SK-N-SH (cell line): Measurements from ENCODE around the gene CMTM8. TPM values are rescaled to one million over a fixed set of nuclear protein-coding genes. Genes with fewer than 3 reads are reported as not detected.
A peak's percentile ranks its signal among the peaks of the same experiment; 100 is the strongest.

ENCODE experiments used
- CTCF ChIA-PET: fragments of 300-600, 350-600 bp; formaldehyde crosslinking; extraction: SDS; loops from one replicate; lab custom pipeline; 2021; lab: Yijun Ruan, JAX
- POLR2A ChIA-PET: fragments of 350-600 bp; sonication (Branson Sonifier 250); formaldehyde crosslinking; extraction: SDS; loops from one replicate; lab custom pipeline; 2020; ENCODE audit warnings: antibody characterized with exemption, inconsistent platforms; lab: Yijun Ruan, JAX
- DNase-seq: peaks from one replicate; pipeline ENCODE4 v3.0.0; 2012
- H2AFZ ChIP-seq: fragments of 200-600 bp; sonication (generic); 2 replicates; pipeline ENCODE4 v1.8.1; 2016; ENCODE audit warnings: antibody characterized with exemption, mild to moderate bottlenecking, low read depth
- H3F3A ChIP-seq: fragments of 200-600 bp; sonication (generic); replicated peaks from 2 replicates; pipeline ENCODE3; 2016; ENCODE audit warnings: antibody characterized with exemption, mild to moderate bottlenecking; ENCODE audit not compliant: insufficient read depth
- H3K27ac ChIP-seq, 2 experiments: fragments of 200-500 bp in 1 of 2; fragments of 200-600 bp in 1 of 2; sonication (Bioruptor generic) in 1 of 2; sonication (generic), shearing (Covaris generic) in 1 of 2; 2 replicates each; pipeline versions ENCODE4 v1.5.1 to v1.6.1; 2014 to 2016; ENCODE audit warnings: low read depth in 2 of 2, inconsistent platforms in 1 of 2, low read length in 1 of 2, mild to moderate bottlenecking in 1 of 2, mixed read lengths in 1 of 2
- H3K27me3 ChIP-seq: fragments of 200-600 bp; sonication (generic), shearing (Covaris generic); 2 replicates; pipeline ENCODE4 v1.6.1; 2016; ENCODE audit warnings: mixed run types; ENCODE audit not compliant: insufficient read depth
- H3K36me3 ChIP-seq, 2 experiments: fragments of 200-500 bp in 1 of 2; fragments of 200-600 bp in 1 of 2; sonication (Bioruptor generic) in 1 of 2; sonication (generic) in 1 of 2; replicated peaks in 1 of 2; 2 replicates each; pipeline versions ENCODE3 to v1.5.1; 2014 to 2016; ENCODE audit warnings: low read length in 1 of 2, mild to moderate bottlenecking in 1 of 2; ENCODE audit not compliant: insufficient read depth in 2 of 2, control insufficient read depth in 1 of 2
- H3K4me1 ChIP-seq, 2 experiments: fragments of 200-500 bp in 1 of 2; fragments of 200-600 bp in 1 of 2; sonication (Bioruptor generic) in 1 of 2; sonication (generic), shearing (Covaris generic) in 1 of 2; 2 replicates each; pipeline versions ENCODE4 v1.5.1 to v1.6.1; 2014 to 2016; ENCODE audit warnings: low read depth in 1 of 2, low read length in 1 of 2, mixed run types in 1 of 2; ENCODE audit not compliant: insufficient read depth in 2 of 2, control insufficient read depth in 1 of 2
- H3K4me2 ChIP-seq: fragments of 200-600 bp; sonication (generic), shearing (Covaris generic); 2 replicates; pipeline ENCODE4 v1.6.1; 2017; ENCODE audit warnings: mixed run types
- H3K4me3 ChIP-seq, 2 experiments: fragments of 200-500 bp in 1 of 2; fragments of 200-600 bp in 1 of 2; sonication (Bioruptor generic) in 1 of 2; sonication (generic), shearing (Covaris generic) in 1 of 2; 2 replicates each; pipeline versions ENCODE4 v1.5.1 to v1.8.1; 2014 to 2016; ENCODE audit warnings: low read depth in 2 of 2, inconsistent platforms in 1 of 2, low read length in 1 of 2, mild to moderate bottlenecking in 1 of 2, mixed read lengths in 1 of 2, moderate library complexity in 1 of 2
- H3K79me2 ChIP-seq: fragments of 200-600 bp; sonication (generic); 2 replicates; pipeline ENCODE4 v1.8.1; 2017; ENCODE audit warnings: mild to moderate bottlenecking; ENCODE audit not compliant: insufficient read depth
- H3K9ac ChIP-seq: fragments of 200-600 bp; sonication (generic); 2 replicates; pipeline ENCODE4 v1.6.1; 2017; ENCODE audit warnings: mixed run types
- H3K9me2 ChIP-seq: fragments of 200-600 bp; sonication (generic); 2 replicates; pipeline ENCODE4 v1.6.1; 2017; ENCODE audit warnings: mixed run types
- H3K9me3 ChIP-seq: fragments of 200-600 bp; sonication (generic); 2 replicates; pipeline ENCODE4 v1.6.1; 2017; ENCODE audit warnings: mixed run types, mild to moderate bottlenecking, moderate library complexity
- H4K20me1 ChIP-seq: fragments of 200-600 bp; sonication (generic); 2 replicates; pipeline ENCODE4 v1.6.1; 2017; ENCODE audit warnings: mild to moderate bottlenecking, mixed run types; ENCODE audit not compliant: insufficient read depth
- CHD2 ChIP-seq: fragments of 150-350 bp; IDR thresholded peaks from 2 replicates; pipeline ENCODE4 v1.6.1; 2018; ENCODE audit warnings: low read length; ENCODE audit not compliant: partially characterized antibody
- CTCF ChIP-seq: fragments of 200-600 bp; sonication (generic); IDR thresholded peaks from 2 replicates; pipeline ENCODE4 v1.6.1; 2017; ENCODE audit warnings: antibody characterized with exemption, mild to moderate bottlenecking, moderate library complexity
- EP300 ChIP-seq, 2 experiments: IDR thresholded peaks; 2 replicates each; pipeline versions ENCODE4 v1.4.0 to v1.6.1; 2012; ENCODE audit warnings: borderline replicate concordance in 1 of 2, low read depth in 1 of 2, low read length in 1 of 2
- FOXM1 ChIP-seq: IDR thresholded peaks from 2 replicates; pipeline ENCODE4 v1.4.0; 2012; ENCODE audit warnings: low read depth, mild to moderate bottlenecking
- GABPA ChIP-seq: IDR thresholded peaks from 2 replicates; pipeline ENCODE4 v1.4.0; 2012; ENCODE audit warnings: low read depth, mild to moderate bottlenecking
- MEF2A ChIP-seq: IDR thresholded peaks from 2 replicates; pipeline ENCODE4 v1.4.0; 2012; ENCODE audit warnings: low read depth, borderline replicate concordance
- NRF1 ChIP-seq: IDR thresholded peaks from 2 replicates; pipeline ENCODE4 v1.6.1; 2012; ENCODE audit warnings: low read depth, mild to moderate bottlenecking, low read length
- PBX3 ChIP-seq: IDR thresholded peaks from 2 replicates; pipeline ENCODE4; 2012
- POLR2AphosphoS5 ChIP-seq: IDR thresholded peaks from 2 replicates; pipeline ENCODE4 v1.6.1; 2012; ENCODE audit warnings: low read depth, low read length
- REST ChIP-seq: IDR thresholded peaks from 2 replicates; pipeline ENCODE4 v1.6.1; 2012; ENCODE audit warnings: mild to moderate bottlenecking, low read depth, low read length, moderate library complexity
- RFX5 ChIP-seq: IDR thresholded peaks from 2 replicates; pipeline ENCODE4 v1.6.1; 2012; ENCODE audit warnings: mild to moderate bottlenecking, improper control_type of control experiment, low read length
- SIN3A ChIP-seq: IDR thresholded peaks from 2 replicates; pipeline ENCODE4 v1.6.1; 2012; ENCODE audit warnings: low read depth, mild to moderate bottlenecking, low read length, moderate library complexity, borderline replicate concordance
- TEAD4 ChIP-seq: IDR thresholded peaks from 2 replicates; pipeline ENCODE4 v1.4.0; 2012; ENCODE audit warnings: mild to moderate bottlenecking, borderline replicate concordance; ENCODE audit not compliant: insufficient read depth
- USF1 ChIP-seq: IDR thresholded peaks from 2 replicates; pipeline ENCODE4 v1.4.0; 2012; ENCODE audit warnings: low read depth, borderline replicate concordance
- USF2 ChIP-seq: fragments of 150-350 bp; IDR thresholded peaks from 2 replicates; pipeline ENCODE4 v1.6.1; 2017; ENCODE audit warnings: antibody characterized with exemption, low read length, low read depth, borderline replicate concordance
- YY1 ChIP-seq: IDR thresholded peaks from 2 replicates; pipeline ENCODE4 v1.4.0; 2012; ENCODE audit warnings: low read depth, mild to moderate bottlenecking
- WGBS: methylation state at CpG from one replicate; pipeline ENCODE4 v1.1.6; 2017; ENCODE audit warnings: low lambda C conversion rate; 5-methylcytosine and 5-hydroxymethylcytosine counted together
- polyA plus RNA-seq, 3 experiments: library from polyadenylated mRNA; depleted of rRNA; stranded (reverse); fragments of >200 nt; gene quantifications; 2 replicates each; pipeline ENCODE4 v1.2.3, GENCODE V29; 2012

The CMTM8 gene
- polyA plus RNA-seq, 1 of the 3 experiments (the other 2 are of a cell fraction), result 9.7 TPM

GRCh38 chr3:32401556-32402081 lies 163.1 kb downstream of the CMTM8 start (continued):
- TF ChIP-seq TEAD4, result peak; percentile 28; the same call in 1 of the 2 replicates
- no peak for TF ChIP-seq CHD2
- TF ChIP-seq NRF1, result no peak; the same call in 1 of the 2 replicates
- TF ChIP-seq YY1, result peak; percentile 42; the same call in 1 of the 2 replicates
- TF ChIP-seq POLR2AphosphoS5, result peak; percentile 63
- TF ChIP-seq REST, result 0 out of 2 replicates have a peak, but pooled peaks have one; percentile 12
- peak; percentile 9; the same call in 1 of the 2 replicates for TF ChIP-seq PBX3
- no peak for TF ChIP-seq RFX5
- TF ChIP-seq USF1, result no peak
- no peak for TF ChIP-seq CTCF
- TF ChIP-seq MEF2A, result no peak
- TF ChIP-seq FOXM1, result no peak
- TF ChIP-seq GABPA, result peak; percentile 58

- 95% methylated on average over 3 of the region's 3 CpGs for WGBS
- no peak overlapping the region for H3K4me3 ChIP-seq
- H3K36me3 ChIP-seq, result no peaks in the 10 kb centered on the region
- peaks cover 77% of the 10 kb centered on the region for H3K79me2 ChIP-seq
- H4K20me1 ChIP-seq, result no peaks in the 10 kb centered on the region
- no peak overlapping the region for H2AFZ ChIP-seq
- H3K9me2 ChIP-seq, result no peaks in the 10 kb centered on the region
- peaks cover 7% of the 10 kb centered on the region for H3F3A ChIP-seq
- ChIA-PET CTCF (interaction anchor here (1.5 to 1.8 kb wide), 2 partner anchors 64 to 228 kb away, joined by 3 to 6 read pairs; no protein-coding TSS in a partner anchor), POLR2A (no interaction called here)
- no peaks in the 10 kb centered on the region for H3K27me3 ChIP-seq
- H3K27ac ChIP-seq, result no peak overlapping the region
- no peak for DNase-seq
- H3K4me1 ChIP-seq, result peaks cover 7 to 14% of the 10 kb centered on the region in 2 experiments; a peak in 3 of 4 replicates
- H3K9me3 ChIP-seq, result no peaks in the 10 kb centered on the region
- no peak overlapping the region for H3K4me2 ChIP-seq
- H3K9ac ChIP-seq, result no peak overlapping the region
- TF ChIP-seq USF2 (no peak), EP300 (IDR thresholded peaks at IDR 0.05; ENCODE audit: borderline replicate concordance in 1 of 2, low read depth in 1 of 2, low read length in 1 of 2) (no peak), MEF2A (no peak), SIN3A (no peak), CTCF (no peak)
These were observed 165.2 kb downstream of the CMTM8 start for GRCh38 chr3:32403663-32404062.
